ENCODE results near the gene FLNB. TPM values are rescaled to one million over a fixed set of nuclear protein-coding genes. Genes with fewer than 3 reads are reported as not detected.
"Not testable (repeated sequence)": the region's sequence is repeated elsewhere in the genome, so short reads cannot be mapped to it uniquely, and the experiment has no call there.

Gene FLNB
- total and polyA plus RNA-seq, 2 of the 13 experiments (the other 11 are each of a cell fraction or from before 2014, with no cell fraction given) = 106 to 130 TPM

GRCh38 chr3:58201451-58201850, 193.2 kb downstream of the FLNB start (continued):
- TF ChIP-seq, protein P1, sequence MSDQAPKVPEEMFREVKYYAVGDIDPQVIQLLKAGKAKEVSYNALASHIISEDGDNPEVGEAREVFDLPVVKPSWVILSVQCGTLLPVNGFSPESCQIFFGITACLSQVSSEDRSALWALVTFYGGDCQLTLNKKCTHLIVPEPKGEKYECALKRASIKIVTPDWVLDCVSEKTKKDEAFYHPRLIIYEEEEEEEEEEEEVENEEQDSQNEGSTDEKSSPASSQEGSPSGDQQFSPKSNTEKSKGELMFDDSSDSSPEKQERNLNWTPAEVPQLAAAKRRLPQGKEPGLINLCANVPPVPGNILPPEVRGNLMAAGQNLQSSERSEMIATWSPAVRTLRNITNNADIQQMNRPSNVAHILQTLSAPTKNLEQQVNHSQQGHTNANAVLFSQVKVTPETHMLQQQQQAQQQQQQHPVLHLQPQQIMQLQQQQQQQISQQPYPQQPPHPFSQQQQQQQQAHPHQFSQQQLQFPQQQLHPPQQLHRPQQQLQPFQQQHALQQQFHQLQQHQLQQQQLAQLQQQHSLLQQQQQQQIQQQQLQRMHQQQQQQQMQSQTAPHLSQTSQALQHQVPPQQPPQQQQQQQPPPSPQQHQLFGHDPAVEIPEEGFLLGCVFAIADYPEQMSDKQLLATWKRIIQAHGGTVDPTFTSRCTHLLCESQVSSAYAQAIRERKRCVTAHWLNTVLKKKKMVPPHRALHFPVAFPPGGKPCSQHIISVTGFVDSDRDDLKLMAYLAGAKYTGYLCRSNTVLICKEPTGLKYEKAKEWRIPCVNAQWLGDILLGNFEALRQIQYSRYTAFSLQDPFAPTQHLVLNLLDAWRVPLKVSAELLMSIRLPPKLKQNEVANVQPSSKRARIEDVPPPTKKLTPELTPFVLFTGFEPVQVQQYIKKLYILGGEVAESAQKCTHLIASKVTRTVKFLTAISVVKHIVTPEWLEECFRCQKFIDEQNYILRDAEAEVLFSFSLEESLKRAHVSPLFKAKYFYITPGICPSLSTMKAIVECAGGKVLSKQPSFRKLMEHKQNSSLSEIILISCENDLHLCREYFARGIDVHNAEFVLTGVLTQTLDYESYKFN (CRISPR knock-in tag; conservative IDR thresholded peaks at IDR 0.05) = peak; percentile 89
- TF ChIP-seq FOXP1, LCORL (IDR thresholded peaks at IDR 0.05): not testable (repeated sequence)
- TF ChIP-seq FOXP1 (CRISPR knock-in tag; IDR thresholded peaks at IDR 0.05) (peak; percentile 59; the same call in 1 of the 2 replicates), ZNF331 (CRISPR knock-in tag; IDR thresholded peaks at IDR 0.05) (peak; percentile 43; the same call in 1 of the 2 replicates), ELF3 (CRISPR knock-in tag; IDR thresholded peaks at IDR 0.05) (peak; percentile 93), ZNF317 (CRISPR knock-in tag; IDR thresholded peaks at IDR 0.05) (0 out of 2 replicates have a peak, but pooled peaks have one; percentile 61), KDM6A (CRISPR knock-in tag; IDR thresholded peaks at IDR 0.05; ENCODE audit: low read depth) (peak; percentile 69; the same call in 1 of the 2 replicates), FOXP4 (CRISPR knock-in tag; IDR thresholded peaks at IDR 0.05) (peak; percentile 47; the same call in 1 of the 2 replicates), RARA (CRISPR knock-in tag; IDR thresholded peaks at IDR 0.05) (peak; percentile 77), CEBPG (CRISPR knock-in tag; IDR thresholded peaks at IDR 0.05) (peak; percentile 50), ZNF614 (CRISPR knock-in tag; IDR thresholded peaks at IDR 0.05; ENCODE audit: borderline replicate concordance) (peak; percentile 60; the same call in 1 of the 2 replicates), JUN (CRISPR knock-in tag; IDR thresholded peaks at IDR 0.05) (peak; percentile 26; the same call in 1 of the 2 replicates), ZNF121 (CRISPR knock-in tag; IDR thresholded peaks at IDR 0.05) (peak; percentile 21; the same call in 1 of the 2 replicates), ZMYM4 (CRISPR knock-in tag; IDR thresholded peaks at IDR 0.05) (peak; percentile 47; the same call in 1 of the 2 replicates), LCORL (CRISPR knock-in tag; IDR thresholded peaks at IDR 0.05) (peak; percentile 58; the same call in 1 of the 2 replicates), RCOR2 (CRISPR knock-in tag; IDR thresholded peaks at IDR 0.05) (peak; percentile 59; the same call in 1 of the 2 replicates), NCOR1 (IDR thresholded peaks at IDR 0.05; ENCODE audit: borderline replicate concordance, low read length) (peak; percentile 55; the same call in 1 of the 2 replicates), PHF21A (CRISPR knock-in tag; IDR thresholded peaks at IDR 0.05) (peak; percentile 92)
- TF ChIP-seq, protein P2, sequence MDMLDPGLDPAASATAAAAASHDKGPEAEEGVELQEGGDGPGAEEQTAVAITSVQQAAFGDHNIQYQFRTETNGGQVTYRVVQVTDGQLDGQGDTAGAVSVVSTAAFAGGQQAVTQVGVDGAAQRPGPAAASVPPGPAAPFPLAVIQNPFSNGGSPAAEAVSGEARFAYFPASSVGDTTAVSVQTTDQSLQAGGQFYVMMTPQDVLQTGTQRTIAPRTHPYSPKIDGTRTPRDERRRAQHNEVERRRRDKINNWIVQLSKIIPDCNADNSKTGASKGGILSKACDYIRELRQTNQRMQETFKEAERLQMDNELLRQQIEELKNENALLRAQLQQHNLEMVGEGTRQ (IDR thresholded peaks at IDR 0.05; ENCODE audit: low read depth, low read length) = not testable (repeated sequence)
- TF ChIP-seq, protein P2 (CRISPR knock-in tag; IDR thresholded peaks at IDR 0.05; ENCODE audit: borderline replicate concordance) = peak; percentile 57; the same call in 1 of the 2 replicates
- TF ChIP-seq, protein P3, sequence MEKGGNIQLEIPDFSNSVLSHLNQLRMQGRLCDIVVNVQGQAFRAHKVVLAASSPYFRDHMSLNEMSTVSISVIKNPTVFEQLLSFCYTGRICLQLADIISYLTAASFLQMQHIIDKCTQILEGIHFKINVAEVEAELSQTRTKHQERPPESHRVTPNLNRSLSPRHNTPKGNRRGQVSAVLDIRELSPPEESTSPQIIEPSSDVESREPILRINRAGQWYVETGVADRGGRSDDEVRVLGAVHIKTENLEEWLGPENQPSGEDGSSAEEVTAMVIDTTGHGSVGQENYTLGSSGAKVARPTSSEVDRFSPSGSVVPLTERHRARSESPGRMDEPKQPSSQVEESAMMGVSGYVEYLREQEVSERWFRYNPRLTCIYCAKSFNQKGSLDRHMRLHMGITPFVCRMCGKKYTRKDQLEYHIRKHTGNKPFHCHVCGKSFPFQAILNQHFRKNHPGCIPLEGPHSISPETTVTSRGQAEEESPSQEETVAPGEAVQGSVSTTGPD (CRISPR knock-in tag; IDR thresholded peaks at IDR 0.05) = 0 out of 2 replicates have a peak, but pooled peaks have one; percentile 54
